GM12874 (cell line): ENCODE results near the gene NRP2.

Experiments
- CTCF ChIP-seq: IDR thresholded peaks from 2 replicates; pipeline ENCODE4 v1.5.1; 2011; ENCODE audit warnings: low read depth, mild to moderate bottlenecking, control low read depth, low read length, moderate library complexity; ENCODE audit not compliant: insufficient read depth

The NRP2 gene

GRCh38 chr2:205776720-205777119, 94.4 kb downstream of the NRP2 start:
- TF ChIP-seq CTCF, result no peak

GRCh38 chr2:205778356-205778755, 96.1 kb downstream of the NRP2 start:
- TF ChIP-seq CTCF, result no peak

- TF ChIP-seq CTCF, result no peak
Measured at GRCh38 chr2:205780645-205781044, 98.3 kb downstream of the NRP2 start.

- no peak for TF ChIP-seq CTCF
Measured at GRCh38 chr2:205781244-205781931, 99.1 kb downstream of the NRP2 start.

- no peak for TF ChIP-seq CTCF
Measured at GRCh38 chr2:205782941-205783340, 100.6 kb downstream of the NRP2 start.

- no peak for TF ChIP-seq CTCF
Measured at GRCh38 chr2:205783872-205784499, 101.7 kb downstream of the NRP2 start.

- no peak for TF ChIP-seq CTCF
Measured at GRCh38 chr2:205785507-205786260, 103.4 kb downstream of the NRP2 start.
